Posterior vena cava (tissue), 2 donors: ENCODE results near the gene DHRS13. TPM values are rescaled to one million over a fixed set of nuclear protein-coding genes. Genes with fewer than 3 reads are reported as not detected.

Experiments used
- DNase-seq: peaks from one replicate; pipeline ENCODE4 v3.0.0-alpha.2; 2020; ENCODE audit warnings: low spot score
- intact Hi-C, 2 donors: fragments of 100-400 bp; cut with DNase I; formaldehyde crosslinking; loops; one replicate each; pipeline versions ENCODE4 v1.14.1 to v1.14.2; 2022 to 2023
- total RNA-seq, 2 donors: library from RNA; stranded (reverse); fragmentation: NEBNext Ultra II Directional; extraction: Animal tissue kit (Norgen Biotek cat#: 25700); gene quantifications; one replicate each; pipeline ENCODE4 v1.2.1, GENCODE V29; 2021
- donor health status: DM: yes; HTN: yes; CAD: no.
- donor health status: DM: yes; HTN: yes; CAD: no.

The DHRS13 gene
- total RNA-seq, 2 donors from 2014 or later = 3.7 to 4.0 TPM

DNA sequence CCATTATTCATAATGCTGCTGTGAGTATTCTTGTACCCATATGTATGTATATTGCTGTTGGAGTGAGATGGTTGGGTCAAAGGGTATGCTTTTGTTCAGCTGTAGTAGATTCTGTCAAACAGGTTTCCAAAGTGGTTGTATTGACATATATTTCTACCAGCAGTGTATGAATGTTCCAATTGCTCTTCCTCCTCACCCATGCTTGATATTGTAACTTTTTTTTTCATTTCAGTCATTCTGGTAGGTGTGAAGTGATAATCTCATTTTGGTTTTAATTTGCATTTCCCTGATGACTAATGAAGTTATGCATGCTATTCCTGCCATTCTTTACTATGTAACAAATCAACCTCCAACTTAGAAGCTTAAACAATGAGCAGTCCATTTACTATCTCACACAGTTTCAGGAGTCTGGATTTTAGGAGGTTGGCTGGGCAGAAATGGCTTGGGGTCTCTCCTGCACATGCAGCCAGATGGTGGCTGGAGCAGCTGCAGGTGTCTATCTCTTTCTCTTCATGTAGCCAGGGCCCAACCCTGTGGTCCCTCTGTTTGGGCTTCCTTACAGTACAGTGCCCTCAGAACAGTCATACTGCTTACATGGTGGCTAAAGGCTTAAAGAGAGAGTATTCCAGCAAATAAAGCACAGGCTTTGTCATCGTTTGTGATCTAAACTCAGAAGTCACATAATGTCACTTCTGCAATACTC, 26.9 kb downstream of the DHRS13 start:
- intact Hi-C loops = no loop called here
- no peak for DNase-seq

DNA sequence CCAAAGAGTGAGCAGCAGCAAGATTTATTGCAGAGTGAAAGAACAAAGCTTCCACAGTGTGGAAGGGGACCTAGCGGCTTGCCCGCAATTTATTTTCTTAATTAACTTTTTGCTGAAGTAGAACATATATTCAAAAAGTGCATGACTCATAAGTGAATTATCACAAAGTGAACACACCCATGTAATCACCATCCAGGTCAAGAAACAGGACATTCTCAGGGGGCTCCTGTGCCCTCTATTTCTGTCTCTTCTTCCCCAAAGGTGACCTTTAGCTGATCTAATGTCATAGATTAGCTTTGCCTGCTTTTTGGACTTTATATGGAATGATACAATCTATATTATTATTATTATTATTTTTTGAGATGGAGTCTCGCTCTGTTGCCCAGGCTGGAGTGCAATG, 28.1 kb downstream of the DHRS13 start:
- intact Hi-C loops = no loop called here
- DNase-seq = no peak

DNA sequence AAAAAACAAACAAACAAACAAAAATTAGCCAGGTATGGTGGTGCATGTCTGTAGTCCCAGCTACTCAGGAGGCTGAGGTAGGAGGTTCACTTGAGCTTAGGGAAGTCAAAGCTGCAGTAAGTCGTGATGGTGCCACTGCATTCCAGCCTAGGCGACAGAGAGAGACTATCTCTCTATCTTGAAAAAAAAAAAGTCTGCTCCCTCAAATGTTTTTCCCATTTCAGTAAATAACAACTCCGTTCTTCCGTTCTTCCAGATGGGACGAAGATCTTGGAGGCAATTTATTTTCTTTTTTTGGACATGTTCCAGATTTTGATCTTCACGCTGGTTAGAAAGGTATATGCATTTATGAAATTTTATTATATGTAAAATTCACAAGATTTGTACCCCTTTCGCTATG, 29.0 kb downstream of the DHRS13 start:
- no peak for DNase-seq
- intact Hi-C loops = no loop called here

DNA sequence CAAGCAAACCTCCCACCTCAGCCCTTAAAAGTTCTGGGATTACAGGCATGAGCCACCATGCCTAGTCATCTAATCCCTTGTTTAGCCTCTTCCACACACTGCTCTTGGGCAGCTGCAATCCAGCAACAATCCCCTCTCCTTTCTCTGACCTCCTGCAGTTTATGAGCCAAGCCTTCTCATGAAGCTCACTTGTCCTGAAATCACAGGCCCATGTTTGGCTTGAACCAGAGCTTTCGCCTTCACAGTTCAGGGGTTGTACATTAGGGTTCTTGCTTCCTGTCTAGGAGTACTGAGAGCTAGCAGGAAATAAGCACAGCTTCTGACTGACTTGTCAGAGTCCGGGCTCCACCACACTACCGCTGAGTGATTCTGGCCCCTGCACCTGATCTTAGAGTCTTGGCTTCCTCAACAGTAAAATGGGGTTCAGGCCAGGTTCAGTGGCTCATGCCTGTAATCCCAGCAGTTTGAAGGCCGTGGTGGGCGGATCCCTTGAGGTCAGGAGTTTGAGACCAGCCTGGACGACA, 31.8 kb downstream of the DHRS13 start:
- intact Hi-C loops = no loop called here
- no peak for DNase-seq

GRCh38 chr17:28867276-28867675, 35.6 kb downstream of the DHRS13 start:
- DNase-seq = no peak
- intact Hi-C loops = no loop called here

- no peak for DNase-seq
- intact Hi-C loops = no loop called here
These were observed 36.7 kb downstream of the DHRS13 start for GRCh38 chr17:28865946-28866752.

DNA sequence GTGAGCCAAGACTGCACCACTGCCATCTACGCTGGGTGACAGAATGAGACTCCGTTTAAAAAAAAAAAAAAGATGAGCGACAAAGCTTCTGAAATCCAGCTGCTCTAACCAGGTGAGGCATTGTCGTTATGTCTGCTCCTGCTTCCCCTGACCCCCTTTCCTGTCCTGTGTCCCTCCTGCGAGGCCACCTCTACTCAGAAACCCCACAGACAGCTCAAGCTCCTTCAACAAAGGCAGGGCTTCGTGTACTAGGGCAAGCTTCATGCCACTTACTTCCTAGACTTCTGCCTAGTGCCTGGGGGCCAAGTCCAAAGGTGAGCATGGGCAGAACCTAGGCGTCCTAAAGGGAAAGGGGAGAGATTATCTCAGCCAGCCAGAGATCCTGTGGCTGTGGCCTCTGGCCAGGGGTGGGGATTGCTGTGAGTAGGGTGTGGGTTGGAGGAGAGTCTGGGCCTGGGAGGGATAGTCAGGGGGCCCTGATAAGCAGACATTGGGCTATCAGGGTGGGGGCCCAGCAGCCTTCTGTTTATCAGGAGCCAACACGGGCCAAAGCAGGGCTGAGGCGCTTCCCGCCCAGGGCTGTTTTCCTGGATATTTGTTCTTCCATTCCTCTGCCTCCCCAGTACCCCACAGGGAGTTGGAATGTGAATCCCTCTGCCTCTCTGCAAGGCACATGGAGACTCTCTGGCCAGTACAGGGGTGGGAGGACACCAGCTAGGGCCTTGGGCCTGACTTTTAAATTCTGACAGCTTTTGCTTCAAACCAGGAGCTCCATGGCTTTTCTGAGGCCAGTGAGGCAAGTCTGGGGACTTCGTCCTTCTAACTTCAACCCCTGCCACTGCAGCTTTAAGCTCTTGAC, 37.7 kb downstream of the DHRS13 start:
- no peak for DNase-seq
- intact Hi-C loops = no loop called here

DNA sequence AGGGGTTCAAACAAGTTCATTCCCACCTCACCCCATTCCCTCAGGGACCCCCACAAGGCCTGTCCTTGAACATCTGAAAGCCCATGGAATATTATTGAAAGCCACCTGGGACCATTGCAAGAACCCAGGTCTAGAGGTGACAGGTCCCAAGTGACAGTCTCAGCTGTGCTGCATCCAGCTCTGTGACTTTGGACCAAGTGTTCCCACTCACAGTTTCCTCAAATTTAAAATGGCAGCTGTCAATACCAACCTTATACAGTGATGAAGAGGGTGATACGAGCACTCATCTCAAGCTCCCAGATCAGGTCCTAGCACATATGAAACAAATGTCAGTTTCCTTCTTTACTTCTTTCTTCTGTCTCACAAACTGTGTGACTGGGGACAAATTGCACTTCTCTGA, 38.9 kb downstream of the DHRS13 start:
- no peak for DNase-seq
- intact Hi-C loops = no loop called here

DNA sequence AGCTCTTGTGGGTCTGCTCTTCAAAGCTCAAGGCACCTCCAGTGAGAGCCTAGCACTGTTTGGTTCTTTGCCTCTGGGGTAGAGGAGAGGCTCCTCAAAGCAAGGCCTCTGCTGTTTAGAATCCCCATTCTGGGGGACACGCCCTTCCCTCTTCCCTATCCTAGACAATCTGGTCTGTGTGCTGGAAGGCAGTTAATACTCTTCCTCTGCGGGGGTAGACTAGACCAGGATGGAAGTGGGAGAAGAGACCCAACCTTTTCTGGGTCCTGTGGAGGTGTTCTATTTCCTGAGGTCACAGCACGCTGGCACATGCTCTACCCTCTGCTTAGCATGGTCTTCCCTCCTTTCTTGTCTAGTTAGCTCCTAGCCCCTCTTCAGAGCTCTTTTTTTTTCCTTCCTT, 40.3 kb downstream of the DHRS13 start:
- intact Hi-C loops = no loop called here
- DNase-seq = no peak

GRCh38 chr17:28861393-28862203, 41.3 kb downstream of the DHRS13 start:
- intact Hi-C loops = no loop called here
- no peak for DNase-seq

- no peak for DNase-seq
These were observed 42.5 kb downstream of the DHRS13 start for GRCh38 chr17:28860363-28860808.

GRCh38 chr17:28858801-28859355, 44.0 kb downstream of the DHRS13 start:
- intact Hi-C loops = no loop called here
- DNase-seq = no peak

More at GRCh38 chr17:28860363-28860808, 42.5 kb downstream of the DHRS13 start:
- intact Hi-C loops = no loop called here

DNA sequence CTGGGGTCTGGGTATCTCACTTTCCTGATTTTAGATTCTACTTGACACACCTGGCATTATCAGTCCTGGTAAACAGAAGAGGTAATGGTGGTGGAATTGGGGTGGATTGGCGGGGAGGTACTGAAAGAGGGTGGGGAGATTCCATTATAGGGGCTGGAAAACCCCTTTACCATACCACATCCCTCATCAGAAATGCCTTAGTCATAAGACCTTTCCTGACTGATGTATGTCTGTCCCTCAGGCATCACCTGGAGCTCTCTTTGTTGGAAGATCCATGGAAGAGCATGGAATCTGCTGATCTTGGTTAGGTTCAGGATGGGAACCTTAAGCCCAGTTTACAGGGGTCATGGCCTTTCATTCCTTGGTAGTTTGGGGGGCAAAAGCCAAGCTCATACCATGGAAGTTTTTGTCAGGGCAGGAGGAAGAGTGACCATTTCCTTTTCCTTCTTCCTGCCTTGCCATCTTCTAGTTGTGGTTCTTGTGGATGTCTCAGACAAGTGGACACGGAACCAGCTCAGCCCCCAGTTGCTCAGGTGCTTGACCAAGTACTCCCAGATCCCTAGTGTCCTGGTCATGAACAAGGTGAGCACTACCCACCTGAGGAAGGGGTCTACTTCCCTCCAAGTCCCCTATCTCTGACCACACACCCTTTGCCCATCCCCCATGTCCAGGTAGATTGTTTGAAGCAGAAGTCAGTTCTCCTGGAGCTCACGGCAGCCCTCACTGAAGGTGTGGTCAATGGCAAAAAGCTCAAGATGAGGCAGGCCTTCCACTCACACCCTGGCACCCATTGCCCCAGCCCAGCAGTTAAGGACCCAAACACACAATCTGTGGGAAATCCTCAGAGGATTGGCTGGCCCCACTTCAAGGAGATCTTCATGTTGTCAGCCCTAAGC, 44.7 kb downstream of the DHRS13 start:
- no peak for DNase-seq
- intact Hi-C loops = no loop called here

- DNase-seq = no peak
- intact Hi-C loops = no loop called here
These were observed 46.8 kb downstream of the DHRS13 start for GRCh38 chr17:28856028-28856574.

DNA sequence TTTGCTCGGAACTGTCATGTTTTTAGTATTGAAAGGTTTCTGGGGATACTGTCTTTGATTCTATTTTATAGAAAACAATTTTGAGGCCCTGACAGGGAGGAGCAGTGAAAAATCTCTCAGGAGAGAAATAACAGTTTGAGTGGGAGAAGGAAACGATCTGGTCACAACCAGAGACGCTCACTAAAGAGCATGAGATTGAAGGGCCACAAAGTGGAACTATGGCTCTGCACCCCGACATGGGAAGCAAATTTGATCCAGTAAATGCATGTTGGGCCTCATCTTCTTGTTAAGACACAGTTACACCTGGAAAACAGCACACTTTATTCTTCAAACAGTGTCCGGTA, 47.6 kb downstream of the DHRS13 start:
- intact Hi-C loops = no loop called here
- DNase-seq = no peak

DNA sequence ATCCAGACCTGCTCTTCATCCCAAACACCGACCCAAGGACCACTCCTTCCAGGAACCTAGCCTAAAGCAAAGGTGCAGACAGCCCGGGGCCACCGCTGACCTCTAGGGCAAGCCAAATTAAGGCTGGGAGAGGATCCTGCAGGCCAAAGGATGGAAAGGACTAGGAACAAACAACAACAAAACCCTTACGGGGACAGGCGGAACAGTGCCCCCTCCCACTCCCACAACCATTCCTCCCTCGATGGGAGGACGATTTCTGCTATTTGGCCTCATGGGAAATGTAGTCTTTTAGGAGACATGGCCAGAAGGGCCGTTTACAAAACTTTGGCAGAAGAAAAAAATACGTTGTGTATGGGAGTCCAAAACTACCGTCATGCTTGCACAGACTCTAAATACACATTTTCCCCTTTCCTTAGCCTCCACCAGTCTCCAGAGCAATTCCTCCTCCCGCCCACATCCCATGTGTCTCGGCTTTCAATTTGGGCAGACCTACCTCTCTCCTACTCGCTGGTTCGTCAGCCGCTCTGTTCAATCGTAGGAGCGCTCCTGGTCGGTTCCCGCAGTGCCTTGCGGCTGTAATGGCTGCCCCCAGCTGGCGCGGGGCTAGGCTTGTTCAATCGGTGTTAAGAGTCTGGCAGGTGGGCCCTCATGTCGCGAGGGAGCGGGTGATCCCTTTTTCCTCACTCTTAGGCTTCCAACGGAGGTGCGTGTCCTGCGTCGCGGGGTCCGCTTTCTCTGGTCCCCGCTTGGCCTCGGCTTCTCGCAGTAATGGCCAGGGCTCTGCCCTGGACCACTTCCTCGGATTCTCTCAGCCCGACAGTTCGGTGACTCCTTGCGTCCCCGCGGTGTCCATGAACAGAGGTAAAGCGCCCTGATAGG, 48.2 kb downstream of the DHRS13 start, which contains the start of gene ERAL1:
TSS of gene ERAL1 (plus strand) at position 560 of the 879 bp plus-strand sequence. CDS start at position 579, 19 bp downstream.
- peak; percentile 95 for DNase-seq
- intact Hi-C loops = no loop called here
